HFF-Myc (cell line): ENCODE results near the gene POC1B.

Experiments used
- DNase-seq: peaks from one replicate; pipeline ENCODE4 v3.0.0-alpha.2; 2011; ENCODE audit warnings: low read depth; ENCODE audit errors: extremely low read depth
- H3K4me3 ChIP-seq: replicated peaks from 2 replicates; pipeline ENCODE4 v1.5.1; 2011; ENCODE audit warnings: low read depth, mild to moderate bottlenecking, control low read depth, low read length
- TF ChIP-seq, protein P1 (sequence below): IDR thresholded peaks from 2 replicates; pipeline ENCODE4 v1.5.1; 2012; ENCODE audit warnings: mild to moderate bottlenecking, low read depth, low read length, control low read depth; ENCODE audit errors: missing control alignments

POC1B gene

DNA sequence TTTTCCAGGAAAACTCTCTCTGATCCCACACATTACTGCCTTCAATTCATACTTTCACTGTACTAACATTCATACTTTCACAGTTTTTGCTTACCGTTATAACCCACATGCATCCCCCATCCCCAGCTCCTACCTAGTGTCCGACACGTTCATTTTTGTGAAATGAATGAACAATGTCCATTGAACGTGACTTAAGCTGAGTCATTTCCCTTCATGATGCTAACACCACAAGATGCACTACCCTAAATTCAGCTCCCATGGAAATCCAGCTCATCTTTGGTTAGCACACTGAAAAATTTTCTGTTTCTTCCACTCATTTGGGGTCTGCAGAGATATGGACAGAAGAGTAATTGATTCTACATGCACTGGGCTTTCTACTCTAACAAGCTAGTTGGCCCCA lies 85.9 kb downstream of the POC1B start:
- no peak for DNase-seq
- H3K4me3 ChIP-seq, result no peak overlapping the region
- TF ChIP-seq, protein P1, sequence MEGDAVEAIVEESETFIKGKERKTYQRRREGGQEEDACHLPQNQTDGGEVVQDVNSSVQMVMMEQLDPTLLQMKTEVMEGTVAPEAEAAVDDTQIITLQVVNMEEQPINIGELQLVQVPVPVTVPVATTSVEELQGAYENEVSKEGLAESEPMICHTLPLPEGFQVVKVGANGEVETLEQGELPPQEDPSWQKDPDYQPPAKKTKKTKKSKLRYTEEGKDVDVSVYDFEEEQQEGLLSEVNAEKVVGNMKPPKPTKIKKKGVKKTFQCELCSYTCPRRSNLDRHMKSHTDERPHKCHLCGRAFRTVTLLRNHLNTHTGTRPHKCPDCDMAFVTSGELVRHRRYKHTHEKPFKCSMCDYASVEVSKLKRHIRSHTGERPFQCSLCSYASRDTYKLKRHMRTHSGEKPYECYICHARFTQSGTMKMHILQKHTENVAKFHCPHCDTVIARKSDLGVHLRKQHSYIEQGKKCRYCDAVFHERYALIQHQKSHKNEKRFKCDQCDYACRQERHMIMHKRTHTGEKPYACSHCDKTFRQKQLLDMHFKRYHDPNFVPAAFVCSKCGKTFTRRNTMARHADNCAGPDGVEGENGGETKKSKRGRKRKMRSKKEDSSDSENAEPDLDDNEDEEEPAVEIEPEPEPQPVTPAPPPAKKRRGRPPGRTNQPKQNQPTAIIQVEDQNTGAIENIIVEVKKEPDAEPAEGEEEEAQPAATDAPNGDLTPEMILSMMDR, result no peak

DNA sequence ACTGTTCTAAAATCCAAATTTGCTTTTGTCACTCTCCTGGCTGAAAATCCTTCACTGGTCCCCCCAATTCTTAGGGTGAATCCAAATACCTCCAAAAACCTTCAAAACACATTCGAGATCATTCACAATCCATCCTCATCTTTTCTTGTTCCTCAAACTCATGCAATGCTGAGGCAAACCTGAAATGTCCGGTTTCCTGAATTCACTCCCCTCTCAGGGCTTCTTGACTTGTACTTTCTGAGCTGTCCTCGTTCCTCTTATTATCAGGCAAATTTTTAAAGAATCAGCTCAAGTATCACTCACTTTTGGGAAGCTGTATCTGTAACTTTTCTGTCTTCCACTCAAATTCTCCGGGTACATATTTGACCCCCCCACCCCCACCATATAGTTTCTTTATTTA lies 88.6 kb downstream of the POC1B start:
- H3K4me3 ChIP-seq, result no peak overlapping the region
- DNase-seq, result no peak
- TF ChIP-seq, protein P1, result no peak

DNA sequence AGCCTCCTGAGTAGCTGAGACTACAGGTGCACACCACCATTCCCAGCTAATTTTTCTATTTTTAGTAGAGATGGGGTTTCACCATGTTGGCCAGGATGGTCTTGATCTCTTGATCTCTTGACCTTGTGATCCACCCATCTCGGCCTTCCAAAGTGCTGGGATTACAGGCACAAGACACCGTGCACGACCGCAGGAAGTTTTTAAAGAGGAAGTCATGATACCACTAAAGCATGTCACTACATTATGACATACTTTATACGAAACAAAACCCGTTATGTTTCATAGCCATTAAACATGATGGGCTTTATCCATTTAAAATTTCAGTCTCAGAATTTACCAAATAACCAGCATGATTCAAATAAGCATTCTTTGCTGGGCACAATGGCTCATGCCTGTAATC lies 89.8 kb downstream of the POC1B start:
- no peak for DNase-seq
- TF ChIP-seq, protein P1, result no peak
- no peak overlapping the region for H3K4me3 ChIP-seq

GRCh38 chr12:89433634-89434033 lies 92.2 kb downstream of the POC1B start:
- TF ChIP-seq, protein P1, result no peak
- DNase-seq, result no peak
- no peak overlapping the region for H3K4me3 ChIP-seq

DNA sequence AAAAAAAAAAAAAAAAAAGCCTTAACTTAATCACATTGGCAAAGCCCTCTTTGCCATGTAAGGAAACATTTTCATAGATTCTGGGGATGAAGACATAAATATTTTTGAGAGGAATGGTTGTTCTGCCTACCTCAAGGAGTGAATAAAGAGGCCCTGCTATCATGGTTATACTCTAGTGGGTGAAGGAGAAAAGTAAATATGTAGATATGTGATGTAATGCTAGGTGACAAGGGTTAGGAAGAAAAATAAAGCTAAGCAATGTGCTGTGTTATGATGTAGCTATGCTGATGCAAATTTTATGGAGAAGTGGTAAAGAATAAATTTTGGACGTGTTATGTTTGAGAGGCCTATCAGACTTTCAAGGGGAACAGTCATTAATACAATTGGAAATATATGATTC lies 93.5 kb downstream of the POC1B start:
- TF ChIP-seq, protein P1, result no peak
- H3K4me3 ChIP-seq, result no peak overlapping the region
- DNase-seq, result no peak

DNA sequence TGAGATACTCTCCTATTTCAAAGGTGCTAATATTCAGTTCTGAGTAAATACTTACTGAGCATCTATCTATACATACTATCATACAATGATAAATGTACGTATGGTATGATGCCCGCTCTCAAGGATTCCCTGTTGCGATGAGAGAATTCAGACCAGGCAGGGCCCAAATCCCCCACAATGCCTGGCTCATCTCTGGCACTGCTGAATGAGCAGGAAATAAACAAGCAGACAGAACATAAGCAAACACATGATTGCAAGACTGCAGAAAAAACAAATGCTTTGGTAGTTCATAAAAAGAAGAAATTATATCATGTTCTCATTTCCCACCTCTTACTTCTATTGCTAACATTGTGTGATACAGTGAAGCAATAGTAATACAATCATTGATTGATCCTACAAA lies 96.3 kb downstream of the POC1B start:
- TF ChIP-seq, protein P1, result no peak

DNA sequence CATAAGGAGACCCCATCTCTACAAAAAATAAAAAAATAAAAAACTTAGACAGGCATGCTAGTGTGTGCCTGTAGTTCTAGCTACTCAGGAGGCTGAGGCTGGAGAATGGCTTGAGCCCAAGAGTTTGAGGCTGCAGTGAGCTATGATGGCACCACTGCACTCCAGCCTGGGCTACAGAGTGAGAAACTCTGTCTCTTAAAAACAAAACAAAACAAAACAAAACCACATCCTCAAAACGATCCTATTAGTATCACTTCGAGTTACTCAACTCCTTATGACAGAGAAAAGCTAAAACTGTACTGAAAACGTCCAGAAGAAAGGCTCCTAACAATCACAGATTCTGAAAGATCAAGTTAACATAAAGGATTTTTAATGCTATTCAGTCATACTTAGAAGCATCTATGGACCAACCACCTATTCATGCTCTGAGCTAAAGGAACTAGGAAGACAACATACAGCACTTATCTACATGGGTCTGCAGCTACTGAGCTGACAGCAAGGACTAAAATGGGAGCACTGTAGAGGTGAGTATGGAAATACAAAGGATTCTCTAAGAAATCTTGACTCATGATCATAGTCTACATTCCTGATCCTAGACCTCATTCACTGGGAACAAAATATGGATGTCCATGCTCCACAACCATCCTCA lies 98.2 kb downstream of the POC1B start:
- H3K4me3 ChIP-seq, result no peak overlapping the region
- no peak for DNase-seq
- TF ChIP-seq, protein P1, result no peak

More for the DNA sequence above, 96.3 kb downstream of the POC1B start:
- no peak overlapping the region for H3K4me3 ChIP-seq
- DNase-seq, result no peak
